Activated naive CD4-positive, alpha-beta T cell treated with anti-CD3 and anti-CD28 coated beads, Interleukin-2, amount 50 U/mL, for 16 hours (primary cell): Measurements from ENCODE around the gene MRTFB.
"Not testable (repeated sequence)": the region's sequence is repeated elsewhere in the genome, so short reads cannot be mapped to it uniquely, and the experiment has no call there.

ENCODE experiments used
- DNase-seq: peaks from one replicate; pipeline ENCODE4 v3.0.0-alpha.2; 2020

The MRTFB gene

DNA sequence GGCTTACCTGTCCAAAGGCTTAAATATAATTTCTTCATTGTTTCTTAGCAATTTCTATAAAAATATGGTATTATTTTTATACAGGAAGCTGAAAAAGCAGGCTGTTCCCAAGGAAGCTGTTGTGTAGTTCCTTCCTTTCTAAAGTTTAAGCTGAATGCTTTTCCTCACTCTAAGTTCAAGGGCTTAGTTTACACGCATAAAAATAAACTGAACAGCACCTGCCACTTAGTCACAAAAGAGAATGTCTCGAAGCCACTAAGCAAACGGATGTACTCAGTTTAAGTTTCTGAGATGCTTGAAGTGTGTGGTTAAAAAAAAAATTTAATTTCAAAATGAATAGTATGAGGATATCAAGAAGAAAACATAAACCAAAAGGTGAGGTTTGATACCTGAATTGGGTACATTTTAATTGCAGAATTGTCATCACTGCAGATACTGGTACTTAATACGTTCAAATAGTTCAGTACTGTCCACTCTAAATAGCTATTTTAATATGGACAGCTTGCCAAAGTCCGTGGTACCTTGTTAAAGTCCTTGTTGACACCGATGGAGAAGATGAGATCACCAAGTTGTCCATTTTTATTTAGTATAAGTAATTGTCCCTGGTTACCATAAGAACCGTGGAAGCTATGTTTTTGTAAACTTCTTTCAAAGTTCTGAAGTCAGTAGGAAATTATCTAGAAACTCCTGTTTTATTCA, 38.1 kb downstream of the MRTFB start:
- DNase-seq, result no peak

DNA sequence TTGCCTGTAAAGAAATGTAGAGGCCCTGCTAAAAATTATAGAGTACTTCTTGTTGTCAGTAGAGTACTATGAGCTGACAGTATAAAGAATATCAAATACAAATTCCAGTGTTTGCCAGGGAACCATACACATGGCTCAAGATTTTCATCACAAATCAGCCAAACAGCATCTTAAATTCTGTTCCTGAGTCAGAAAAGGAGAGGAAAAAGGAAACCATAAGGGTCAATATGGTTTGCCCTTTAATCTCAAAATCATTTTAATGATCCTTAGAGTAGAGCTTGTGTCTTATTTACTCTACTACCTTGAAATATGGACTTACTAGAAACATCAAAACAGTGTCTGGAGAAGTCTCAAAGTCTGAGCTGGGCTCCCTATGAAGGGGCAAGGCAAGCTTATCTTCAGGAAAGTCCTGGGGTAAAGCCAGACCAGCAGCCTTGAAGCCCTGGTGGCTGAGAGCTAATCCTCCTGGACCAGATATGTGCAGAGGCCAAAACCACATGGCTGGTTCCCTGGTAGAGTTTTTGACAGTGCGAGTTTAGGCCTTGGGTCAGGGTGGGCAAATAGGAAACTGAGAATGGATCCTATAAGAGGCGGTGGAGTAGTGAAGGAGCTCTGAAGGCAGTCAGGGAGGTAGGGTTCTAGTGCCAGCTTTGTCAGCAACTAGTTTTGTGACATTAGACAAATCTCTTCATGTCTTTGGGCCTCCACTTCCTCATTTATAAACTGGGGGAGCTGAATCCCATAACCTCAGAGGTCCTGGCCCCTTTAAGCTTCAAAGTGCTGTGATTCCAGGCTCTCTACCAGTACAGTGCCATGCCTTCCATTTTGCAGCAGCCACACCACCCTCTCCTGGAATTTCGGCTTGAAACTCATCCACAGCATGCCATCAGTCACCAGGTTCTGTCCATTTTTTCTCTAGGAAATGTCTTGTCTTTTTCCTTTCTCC, 38.9 kb downstream of the MRTFB start:
- DNase-seq, result no peak

DNA sequence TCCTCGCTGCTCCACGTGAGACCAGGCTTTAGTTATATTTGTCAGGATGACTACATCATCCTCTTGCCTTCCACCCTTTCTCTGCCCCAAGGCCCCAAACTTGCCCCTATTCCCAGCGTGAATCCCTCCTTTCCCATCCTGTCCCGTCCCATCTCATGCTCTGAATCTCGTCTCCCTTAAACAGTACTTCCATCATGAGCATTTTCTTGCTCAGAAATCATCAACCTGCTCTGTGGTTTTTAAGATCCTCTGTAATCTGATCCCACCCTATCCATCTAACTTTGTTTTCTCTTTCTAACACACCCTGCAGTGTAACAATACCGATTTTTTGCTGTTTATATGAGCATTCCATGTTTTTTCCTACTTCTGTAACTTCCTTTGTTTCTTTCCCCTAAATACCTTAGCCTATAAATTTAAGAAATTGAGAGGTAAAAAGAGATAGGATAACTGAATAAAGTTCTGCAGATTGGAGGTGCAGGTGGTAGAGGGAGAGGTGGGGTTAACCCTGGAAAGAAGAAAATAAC, 39.7 kb downstream of the MRTFB start:
- DNase-seq, result no peak

DNA sequence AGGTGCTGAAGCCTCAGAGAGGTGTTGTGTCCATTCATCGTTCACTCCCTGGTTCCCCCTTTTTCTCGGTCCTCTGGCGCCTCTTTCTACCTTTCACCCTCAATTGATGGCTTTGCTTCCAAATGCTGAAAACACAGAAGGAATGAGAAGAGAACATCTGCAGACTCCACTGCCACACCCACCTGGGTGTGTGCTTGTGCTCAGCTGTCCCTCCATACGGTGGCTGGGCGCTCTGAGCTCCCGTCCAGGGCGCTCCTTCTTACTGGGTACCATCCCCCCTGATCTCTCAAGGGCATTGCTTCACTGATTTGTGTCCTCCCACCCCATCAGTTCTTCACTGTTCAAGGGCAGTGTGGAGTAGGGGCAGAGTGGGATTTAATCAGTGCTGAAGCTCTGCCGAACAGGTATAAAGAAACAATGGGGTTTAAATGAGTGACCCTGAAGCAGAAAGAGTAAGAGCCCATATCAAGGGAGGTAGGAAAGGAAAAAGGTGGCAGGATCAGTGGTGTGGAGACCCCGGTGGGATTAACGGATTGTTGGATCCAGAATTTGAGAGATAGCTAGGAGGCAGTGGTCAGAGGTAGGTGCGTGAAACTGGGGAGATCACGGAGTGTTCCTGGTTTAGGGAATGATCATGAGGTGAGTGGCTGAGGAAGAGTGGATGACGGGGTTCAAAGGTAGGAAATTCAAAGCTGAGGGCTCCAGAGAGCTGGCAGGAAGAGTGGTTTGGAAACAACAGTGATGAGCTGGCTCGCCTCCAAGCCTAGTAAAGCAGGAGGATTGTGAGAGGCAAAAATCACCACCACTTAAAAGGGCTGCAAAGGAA, 40.8 kb downstream of the MRTFB start:
- no peak for DNase-seq

DNA sequence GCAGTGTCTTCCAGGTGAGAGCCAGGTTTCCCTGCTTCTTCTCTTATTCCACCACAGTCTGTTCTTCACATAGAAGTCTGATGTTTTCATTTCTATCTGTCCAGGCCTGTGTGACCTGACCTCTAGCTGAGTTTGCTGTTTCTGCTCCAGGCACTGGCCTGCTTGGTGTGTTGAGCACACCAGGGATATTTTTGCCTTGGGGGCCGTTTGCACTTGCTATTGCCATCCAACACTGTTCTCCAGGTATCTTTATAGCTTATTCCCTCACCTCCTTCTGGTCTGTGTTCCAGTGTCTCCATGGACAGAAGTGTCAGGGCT, 41.4 kb downstream of the MRTFB start:
- DNase-seq, result no peak

DNA sequence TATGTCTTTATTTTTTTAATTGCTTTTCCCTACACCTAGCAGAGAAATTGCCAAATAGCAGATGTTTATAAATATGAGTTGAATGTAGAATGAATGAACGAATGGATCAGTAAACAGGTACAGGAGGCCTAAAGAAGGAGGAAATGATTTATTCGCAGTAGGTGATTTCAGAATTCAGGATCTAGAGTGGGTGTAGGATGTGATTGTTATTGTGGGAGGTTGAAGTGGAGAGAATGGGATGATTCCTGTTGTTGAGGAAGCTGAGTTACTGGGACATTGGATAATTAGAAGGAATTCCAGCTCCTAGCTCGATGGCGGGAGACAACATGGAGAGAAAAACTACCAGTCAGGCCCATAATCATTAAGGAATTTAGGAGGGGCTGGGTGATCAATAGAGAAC, 42.2 kb downstream of the MRTFB start:
- no peak for DNase-seq

DNA sequence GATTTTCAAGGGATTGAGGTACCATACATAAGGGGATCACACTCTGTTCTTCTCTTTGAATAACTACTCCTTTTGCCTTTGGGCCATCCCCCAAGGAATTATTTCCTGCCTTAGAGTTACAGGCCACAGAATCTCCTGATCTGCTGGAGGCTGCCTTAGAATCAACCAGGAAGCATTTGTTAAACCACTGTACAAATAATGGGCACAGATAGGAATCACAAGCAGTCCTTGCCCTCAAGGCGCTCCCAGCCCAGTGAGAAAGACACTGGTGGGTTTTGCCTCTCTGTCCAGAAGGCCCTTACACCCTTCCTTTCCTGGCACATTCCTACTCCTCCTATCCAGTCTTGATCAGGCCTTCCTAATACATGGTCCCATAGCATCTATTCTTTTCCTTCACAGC, 45.9 kb downstream of the MRTFB start:
- no peak for DNase-seq

DNA sequence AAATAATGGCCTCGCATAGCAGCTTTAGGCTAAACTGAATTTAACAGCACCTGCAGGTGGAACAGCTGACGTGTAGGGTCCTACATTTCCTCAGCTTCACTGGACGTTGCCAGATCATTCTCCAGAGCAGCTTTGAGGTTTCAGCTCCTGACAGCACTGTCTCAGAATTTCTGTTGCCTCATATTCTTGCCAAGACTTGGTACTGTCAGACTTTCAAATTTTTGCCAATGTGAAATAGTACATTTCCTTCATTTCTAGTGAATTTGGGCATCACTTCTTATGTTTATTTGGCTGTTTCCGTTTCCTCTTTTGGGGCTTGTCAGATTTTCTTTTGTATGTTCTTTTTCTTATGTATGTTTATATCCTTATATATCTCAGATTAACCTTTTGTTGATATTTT, 48.7 kb downstream of the MRTFB start:
- no peak for DNase-seq

DNA sequence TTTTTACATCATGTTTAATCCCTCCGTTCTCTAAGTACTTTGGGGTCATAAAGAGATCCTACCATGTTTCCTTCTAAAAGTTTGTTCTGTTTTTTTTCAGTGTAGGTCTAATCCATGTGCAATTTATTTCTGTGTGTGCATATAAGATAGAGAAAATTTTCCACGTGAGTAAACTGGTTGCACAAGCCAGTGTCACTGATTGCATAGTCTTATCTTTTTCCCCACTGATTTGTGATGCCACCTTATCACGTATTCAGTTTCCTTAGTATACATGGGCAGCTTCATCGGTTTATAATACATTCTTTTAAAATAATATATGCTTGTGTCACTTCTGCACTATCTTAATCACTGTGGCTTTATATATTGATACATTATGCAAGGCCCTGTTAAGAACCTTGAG, 49.2 kb downstream of the MRTFB start:
- DNase-seq, result no peak

DNA sequence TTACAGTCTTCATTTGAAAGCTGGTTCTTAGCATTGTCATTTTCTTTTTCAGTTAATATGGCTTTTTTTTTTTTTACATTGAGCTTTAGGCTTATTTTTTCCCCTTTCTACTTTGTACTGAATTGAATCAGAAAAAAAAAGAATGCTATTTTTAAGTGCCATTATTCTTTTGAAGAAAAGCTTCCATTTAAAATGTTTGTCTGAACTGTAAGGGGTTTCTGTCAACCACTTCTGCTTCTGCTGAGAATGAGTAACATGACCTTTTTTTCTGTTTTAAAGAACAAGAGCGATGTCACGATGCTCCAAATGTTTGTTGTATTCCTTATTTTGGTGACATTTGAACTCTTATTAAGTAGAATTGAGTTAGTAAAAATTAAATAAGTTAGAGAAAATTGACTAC, 50.0 kb downstream of the MRTFB start:
- no peak for DNase-seq

DNA sequence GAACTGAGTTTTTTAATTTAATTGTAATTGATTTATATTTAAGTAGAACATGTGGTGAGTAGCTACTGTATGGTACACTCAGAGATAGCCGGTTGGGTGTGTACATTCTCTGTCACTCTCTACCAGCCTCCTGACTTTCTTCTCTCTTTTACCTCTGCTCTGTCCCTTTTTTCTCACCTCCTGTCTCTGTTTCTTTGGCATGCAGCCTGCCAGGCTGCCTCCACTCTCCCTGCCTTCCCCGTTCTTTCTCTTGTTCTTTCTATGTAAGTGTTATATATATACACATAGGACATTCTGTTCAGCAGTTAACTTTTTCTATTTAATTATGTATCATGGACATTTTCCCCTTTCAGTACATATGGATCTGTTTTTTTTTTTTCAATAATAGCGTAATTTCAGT, 50.8 kb downstream of the MRTFB start:
- DNase-seq, result no peak

DNA sequence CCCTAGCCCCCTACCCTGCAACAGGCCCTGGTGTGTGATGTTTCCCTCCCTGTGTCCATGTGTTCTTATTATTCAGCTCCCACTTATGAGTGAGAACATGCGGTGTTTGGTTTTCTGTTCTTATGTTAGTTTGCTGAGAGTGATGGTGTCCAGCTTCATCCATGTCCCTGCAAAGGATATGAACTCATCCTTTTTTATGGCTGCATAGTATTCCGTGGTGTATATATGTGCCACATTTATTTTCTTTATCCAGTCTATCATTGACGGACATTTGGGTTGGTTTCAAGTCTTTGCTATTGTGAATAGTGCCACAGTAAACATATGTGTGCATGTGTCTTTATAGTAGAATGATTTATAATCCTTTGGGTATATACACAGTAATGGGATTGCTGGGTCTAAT, 51.3 kb downstream of the MRTFB start:
- DNase-seq, result not testable (repeated sequence)

DNA sequence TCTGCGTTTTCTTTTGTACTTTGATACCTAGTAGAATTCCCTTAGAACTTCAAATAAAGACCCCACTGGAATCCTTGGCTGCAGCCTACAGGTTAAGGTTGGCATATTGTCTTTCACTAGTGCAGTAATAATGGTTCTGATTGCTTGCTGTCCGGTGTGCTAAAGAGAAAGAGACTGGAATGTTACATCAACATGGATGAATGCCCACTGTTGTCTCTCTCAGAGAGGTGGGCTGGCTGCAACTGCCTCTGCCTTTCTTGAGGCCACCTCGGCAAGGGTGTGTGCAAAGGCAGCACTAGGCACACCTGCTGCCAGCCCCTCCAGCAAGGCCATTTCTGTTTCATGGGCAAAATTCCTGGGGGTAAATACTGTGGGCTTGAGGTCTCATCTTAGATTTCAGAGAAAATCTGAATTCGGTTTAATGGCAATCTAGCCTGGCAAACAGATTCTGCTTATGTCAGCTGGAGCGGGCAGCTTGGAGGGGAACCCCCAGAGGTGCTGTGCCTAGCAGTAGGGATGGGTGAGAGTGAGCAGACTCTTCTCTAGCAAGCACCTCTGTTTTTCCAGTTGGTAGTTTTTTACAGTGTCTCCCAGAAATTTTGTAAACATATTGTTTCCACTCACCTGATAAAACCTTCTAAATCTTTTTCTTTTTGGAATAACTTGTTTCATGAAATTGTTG, 54.0 kb downstream of the MRTFB start:
- no peak for DNase-seq

DNA sequence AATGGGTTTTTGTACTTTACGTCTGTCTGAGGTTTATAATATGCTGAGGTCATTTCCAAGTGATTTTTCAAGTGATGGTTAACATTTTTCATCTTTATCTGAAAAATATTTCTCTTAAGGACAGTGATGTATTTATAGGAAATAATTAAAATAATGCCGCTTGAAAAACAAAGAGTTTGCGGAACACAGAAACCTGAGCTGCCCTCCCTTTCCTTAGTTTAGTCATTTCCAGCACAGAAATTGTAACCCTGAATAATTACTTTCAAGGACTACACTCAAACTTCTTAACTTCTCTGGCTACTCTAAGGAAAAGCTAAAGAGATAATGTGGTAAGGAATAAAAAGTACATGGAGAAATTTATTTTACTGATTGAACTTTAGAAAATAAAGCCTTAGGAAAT, 54.6 kb downstream of the MRTFB start:
- DNase-seq, result no peak

DNA sequence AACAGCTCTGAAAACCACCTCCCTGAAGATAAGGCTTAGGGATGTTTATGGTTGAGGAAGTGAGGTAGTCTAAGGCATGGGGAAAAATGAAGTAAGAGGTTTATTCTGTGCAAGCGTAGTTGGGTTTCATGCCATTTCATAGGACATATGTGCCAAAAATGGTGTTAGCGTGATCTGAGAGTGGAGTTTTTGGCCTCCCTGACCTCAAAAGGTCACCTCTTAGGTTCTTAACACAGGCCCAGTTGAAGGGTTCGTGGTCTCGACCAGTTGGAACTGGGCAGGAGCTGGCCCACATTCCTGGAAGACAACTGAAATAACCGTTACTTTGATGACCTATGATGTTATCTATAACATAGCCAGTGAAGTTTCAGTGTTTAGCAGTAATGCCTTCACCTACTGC, 57.0 kb downstream of the MRTFB start:
- no peak for DNase-seq

DNA sequence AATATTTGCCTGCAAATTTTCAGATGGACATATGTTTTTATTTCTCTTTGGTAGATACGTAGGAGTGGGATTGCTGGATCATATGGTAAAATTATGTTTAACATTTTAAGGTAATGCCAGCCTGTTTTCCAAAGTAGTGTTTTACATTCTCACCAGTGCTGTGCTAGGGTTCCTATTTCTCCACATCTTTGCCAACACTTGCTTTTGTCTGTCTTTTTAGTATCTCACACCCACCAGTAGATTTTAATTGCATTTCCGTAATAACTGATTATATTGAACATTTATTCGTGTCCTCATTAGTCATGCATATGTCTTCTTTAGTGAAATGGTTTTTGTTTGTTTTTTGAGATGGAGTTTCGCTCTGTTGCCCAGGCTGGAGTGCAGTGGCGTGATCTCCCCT, 58.4 kb downstream of the MRTFB start:
- no peak for DNase-seq

DNA sequence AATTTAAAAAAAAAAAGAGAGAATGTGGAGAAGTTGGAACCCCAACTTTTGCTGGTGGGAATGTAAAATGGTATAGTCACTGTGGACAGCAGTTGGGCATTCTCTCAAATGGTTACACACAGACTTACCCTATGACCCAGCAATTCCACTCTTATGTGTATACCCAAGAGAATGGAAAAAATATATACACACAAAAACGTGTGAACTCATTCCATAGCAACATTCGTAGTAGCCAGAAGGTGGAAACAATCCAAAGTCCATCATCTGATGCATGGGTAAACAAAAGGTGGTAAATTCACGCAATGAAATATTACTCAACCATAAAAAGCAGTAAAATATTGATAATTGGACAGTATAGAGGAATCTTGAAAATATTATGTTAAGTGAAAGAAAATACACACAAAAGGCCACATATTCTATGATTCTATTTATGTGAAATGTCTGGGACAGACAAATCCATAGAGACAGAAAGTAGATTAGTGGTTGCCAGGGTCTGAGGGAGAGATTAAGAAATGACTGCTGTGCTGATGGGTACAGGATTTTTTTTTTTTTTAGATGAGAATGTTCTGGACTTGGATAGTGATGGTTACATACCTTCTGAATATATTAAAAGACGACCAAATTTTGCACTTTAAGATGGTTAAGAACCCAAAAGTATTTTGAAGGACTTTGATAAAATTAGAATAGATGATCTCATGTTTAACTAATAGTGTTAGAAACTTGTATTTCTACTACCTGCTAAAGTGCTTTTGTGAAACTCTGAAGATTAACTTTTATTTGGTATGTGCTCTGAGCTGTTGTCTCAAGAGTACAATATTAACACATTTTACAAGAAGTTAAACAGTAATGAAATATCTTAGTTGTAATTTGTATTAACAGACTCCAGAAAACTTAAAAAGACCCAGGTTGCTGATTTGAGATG, 60.9 kb downstream of the MRTFB start:
- no peak for DNase-seq

DNA sequence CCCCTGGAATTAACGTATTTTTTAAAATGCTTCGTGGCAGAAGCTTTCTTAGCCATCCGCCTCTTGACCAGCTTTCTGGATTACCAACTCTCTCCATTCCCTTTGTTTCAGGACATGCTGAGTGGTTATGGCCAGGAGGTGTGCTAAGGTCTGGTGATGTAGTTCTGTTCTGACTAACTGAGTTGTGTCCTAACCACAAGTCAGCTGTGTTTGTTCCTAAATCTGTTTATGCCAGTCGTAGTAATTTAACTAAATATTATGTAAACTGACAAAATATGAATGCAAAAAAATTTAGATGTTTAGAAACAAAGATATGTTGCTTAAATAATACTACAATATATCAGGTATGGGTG, 61.6 kb downstream of the MRTFB start:
- no peak for DNase-seq

DNA sequence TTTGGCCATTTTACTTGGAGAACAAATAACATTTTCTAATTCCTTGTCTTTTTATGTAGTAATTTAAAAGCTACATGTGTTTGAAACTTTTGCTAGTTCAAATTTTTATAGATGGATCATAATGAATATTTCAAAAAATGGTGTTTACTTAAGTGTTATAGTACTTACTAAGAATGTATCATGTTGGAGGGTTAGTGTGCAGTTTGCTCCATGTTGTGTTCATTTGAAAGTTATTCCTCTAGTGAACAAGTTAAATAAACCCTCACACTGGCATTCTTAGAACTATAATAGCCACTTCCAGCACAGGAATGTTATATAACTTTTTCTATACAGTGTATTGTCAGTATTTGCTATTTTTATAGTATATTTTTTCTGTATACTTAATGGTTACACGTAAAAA, 62.8 kb downstream of the MRTFB start:
- no peak for DNase-seq

DNA sequence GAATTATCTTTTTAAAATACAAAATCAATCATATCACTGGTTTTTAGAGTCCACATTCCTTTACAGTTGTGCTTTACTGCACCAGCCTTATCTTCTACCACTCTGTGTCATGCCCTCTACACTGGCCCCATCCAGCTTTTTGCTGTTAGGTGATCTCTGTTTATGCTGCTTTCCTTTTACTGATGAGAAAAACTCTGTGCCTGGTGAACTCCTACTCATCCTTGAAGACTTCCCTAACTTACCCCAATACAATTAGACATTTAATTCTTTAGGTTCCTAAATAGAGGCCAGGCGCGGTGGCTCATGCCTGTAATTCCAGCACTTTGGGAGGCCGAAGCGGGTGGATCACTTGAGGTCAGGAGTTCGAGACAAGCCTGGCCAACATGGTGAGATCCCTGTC, 64.6 kb downstream of the MRTFB start:
- DNase-seq, result no peak

DNA sequence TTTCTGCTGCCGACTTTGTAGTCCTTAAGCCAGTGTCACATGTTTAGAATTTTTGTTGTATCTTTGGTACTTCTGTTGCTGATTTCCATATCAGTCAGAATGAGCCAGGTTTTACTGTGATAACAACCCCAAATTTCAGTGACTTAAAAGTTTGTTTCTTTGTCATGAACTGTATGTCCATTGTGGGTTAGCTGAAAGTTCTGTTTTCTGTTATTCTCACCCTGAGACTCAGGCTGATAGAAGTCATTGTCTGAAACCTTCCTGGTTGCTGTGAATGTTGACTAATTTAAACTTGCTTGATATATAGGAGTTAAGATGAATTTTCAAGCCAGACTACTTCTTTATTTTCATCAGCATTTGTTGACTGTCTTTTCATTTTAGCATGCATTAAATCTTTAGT, 68.8 kb downstream of the MRTFB start:
- no peak for DNase-seq

DNA sequence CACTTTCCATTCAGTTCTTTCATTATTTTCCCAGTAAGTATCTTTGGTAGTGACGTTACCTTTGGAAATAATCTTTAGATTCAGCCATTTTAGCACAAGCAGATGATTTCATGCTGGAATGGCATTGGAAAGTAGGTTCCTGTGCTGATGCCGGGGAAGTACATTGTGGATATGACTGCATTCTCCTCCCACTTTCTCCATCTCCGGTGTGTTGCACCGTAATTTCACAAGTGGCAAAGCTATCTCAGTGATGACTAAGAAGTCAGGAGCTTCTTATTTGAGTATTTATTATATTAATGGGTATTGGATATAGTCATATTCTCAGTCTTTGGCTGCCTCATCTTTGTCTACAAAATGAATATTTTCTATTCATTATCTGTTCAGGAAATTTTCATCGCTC, 69.8 kb downstream of the MRTFB start:
- no peak for DNase-seq
